Stomach smooth muscle (tissue), 2 donors: ENCODE data around the gene EMD.
A peak's percentile ranks its signal among the peaks of the same experiment; 100 is the strongest.

Experiments used
- H3K27ac ChIP-seq: one replicate; pipeline ENCODE4 v1.7.0; 2013; ENCODE audit warnings: mild to moderate bottlenecking, low read length, inconsistent platforms
- H3K27me3 ChIP-seq, 2 donors: one replicate each; pipeline ENCODE4 v1.7.0; 2013; ENCODE audit warnings: low read length in 2 of 2; ENCODE audit not compliant: insufficient read depth in 2 of 2, control insufficient read depth in 1 of 2
- H3K36me3 ChIP-seq, 2 donors: one replicate each; pipeline ENCODE4 v1.7.0; 2013; ENCODE audit warnings: low read length in 2 of 2; ENCODE audit not compliant: control insufficient read depth in 2 of 2, insufficient read depth in 2 of 2
- H3K4me1 ChIP-seq: one replicate; pipeline ENCODE4 v1.7.0; 2013; ENCODE audit warnings: low read length; ENCODE audit not compliant: control insufficient read depth, insufficient read depth
- H3K4me3 ChIP-seq, 2 donors: one replicate each; pipeline ENCODE4 v1.7.0; 2013; ENCODE audit warnings: low read length in 2 of 2
- H3K9ac ChIP-seq, 2 donors: one replicate each; pipeline ENCODE4 v1.7.0; 2013; ENCODE audit warnings: low read length in 2 of 2, mild to moderate bottlenecking in 1 of 2
- H3K9me3 ChIP-seq, 2 donors: one replicate each; pipeline ENCODE4 v1.7.0; 2013; ENCODE audit warnings: low read length in 2 of 2; ENCODE audit not compliant: control insufficient read depth in 2 of 2
- donor health status: healthy.
- donor health status: Pancreatic carcinoma.

Gene EMD

DNA sequence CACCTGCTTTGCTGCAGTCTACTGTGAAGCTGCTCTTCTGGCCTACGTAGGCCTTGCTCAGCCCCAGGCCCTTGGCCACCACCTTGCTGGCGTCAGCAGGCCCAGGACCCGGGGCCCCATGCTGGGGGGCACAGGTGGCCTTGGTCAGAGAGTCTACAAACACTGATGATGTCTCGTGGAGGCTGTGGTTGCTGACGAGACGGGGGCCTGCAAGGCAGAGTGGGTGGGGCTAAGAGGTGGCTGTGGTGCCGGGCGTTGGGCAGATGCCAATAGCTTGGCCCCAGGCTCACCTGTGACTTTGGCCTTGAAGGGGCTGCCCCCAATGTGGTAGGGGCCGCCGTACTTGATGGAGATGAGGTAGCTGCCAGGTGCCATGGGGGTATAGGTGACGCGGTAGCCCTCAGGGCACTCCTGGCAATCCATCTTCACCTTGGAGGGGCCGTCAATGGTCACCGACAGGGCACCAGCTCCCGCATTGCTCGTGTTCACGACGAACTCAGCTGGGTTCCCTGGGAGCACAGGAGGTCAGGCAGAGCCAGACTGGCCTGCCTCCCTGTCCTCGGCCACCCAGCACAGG is 29.6 kb upstream of the EMD start:
- Histone ChIP-seq H3K4me3 (no peak overlapping the region), H3K36me3 (peaks cover 40 to 50% of the 10 kb centered on the region in 2 donors), H3K9me3 (no peaks in the 10 kb centered on the region), H3K27ac (peak overlapping the region; percentile 53), H3K9ac (no peak overlapping the region), H3K27me3 (peaks cover 0 to 2% of the 10 kb centered on the region in 2 donors), H3K4me1 (peaks cover 8% of the 10 kb centered on the region)

DNA sequence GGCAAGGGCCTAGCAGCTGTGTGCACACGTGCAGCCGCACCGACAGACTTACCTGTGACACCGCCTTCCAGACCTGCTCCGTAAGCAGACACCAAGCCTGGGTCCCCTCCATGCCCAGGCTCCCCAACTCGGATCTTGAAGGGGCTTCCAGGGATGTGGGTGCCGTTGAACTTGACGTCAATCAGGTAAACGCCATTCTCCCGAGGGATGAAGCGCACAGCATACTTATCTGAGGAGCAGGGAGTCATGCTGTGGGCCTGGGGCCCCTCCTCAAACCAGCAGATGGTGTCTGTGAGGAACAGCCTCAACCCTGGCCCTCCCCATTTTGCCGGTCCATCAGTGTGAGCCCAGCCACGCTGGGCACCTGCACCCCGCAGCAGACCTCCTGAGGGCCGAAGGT is 29.1 kb upstream of the EMD start:
- Histone ChIP-seq H3K4me1 (peaks cover 8% of the 10 kb centered on the region), H3K9me3 (no peaks in the 10 kb centered on the region), H3K9ac (no peak overlapping the region), H3K27me3 (peaks cover 0 to 2% of the 10 kb centered on the region in 2 donors), H3K27ac (peak overlapping the region; percentile 73), H3K36me3 (peaks cover 43 to 53% of the 10 kb centered on the region in 2 donors), H3K4me3 (no peak overlapping the region)

DNA sequence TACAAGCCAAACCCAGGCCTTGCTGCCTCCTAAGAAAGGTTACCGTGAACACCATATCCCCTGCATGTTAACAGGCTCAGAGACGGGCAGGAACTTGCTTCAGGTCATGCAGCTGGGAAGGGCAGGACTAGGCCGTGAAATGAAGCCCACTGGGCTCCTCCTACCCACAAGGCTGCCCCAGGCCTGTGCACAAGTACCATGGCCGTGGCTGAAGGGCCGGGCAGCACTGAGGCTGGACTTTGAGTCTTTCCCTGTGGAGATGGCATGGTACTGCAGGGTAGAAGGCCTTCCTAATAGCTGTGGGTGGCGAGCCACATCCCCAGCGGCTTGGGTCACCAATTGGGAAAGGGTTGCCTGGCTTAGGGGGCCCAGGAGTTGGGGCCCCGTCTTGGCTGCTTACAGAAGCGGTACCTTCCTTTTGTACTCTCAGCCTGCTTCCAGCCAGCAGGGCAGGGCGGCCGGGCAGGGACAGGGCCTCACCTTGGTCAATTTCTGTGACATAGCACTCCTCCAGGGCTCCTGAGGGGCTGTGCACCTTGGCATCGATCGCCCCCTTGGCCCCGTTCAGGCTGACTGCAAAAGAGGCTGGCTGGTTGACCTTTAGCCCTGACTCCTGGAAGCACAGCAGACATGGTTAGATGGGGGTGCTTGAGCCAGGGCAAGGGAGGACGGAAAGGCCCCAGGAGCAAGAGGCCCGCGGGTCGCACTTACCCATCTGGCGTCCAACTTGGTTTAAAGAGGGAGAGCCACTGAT is 28.5 kb upstream of the EMD start:
- H3K36me3 ChIP-seq: peaks cover 45 to 56% of the 10 kb centered on the region in 2 donors

DNA sequence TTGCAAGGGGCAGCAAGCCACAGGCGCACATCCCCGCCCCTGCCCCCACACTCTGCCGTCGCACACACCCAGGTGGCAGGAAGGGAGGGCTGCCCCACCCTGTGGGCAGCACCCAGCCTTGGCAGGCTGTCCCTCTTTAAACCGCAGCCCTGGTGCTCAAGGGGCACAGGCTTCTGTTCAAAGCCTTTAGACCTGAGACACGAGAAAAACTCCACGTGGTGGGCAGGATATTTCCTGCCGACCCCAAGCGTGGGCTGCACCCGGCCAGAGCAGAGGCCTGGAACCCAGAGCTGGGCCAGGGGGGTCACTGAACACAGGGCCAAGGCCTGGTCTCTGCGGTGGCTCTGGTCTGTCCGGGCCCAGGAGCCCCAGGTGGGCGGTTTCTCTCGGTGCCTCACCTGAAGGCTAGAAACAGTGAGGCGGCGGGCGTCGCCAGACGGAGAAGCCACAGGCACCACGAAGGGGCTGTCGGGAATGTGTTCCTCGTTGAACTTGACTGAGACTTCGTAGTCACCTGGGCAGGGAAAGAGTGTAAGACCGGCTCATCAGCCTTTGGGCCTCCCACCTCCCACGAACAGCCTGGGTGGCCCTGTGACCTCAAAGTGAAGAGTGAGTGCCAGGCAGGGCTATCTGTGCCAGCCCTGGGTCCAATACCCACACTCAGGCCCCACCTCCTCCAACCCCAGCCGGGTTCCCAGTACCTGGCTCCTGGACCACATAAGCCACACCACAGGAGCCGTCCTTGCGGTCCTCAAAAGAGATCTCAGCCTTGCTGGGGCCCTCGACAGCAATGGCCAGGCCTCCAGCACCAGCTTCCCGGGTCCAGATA is 27.7 kb upstream of the EMD start:
- peaks cover 45 to 59% of the 10 kb centered on the region in 2 donors for H3K36me3 ChIP-seq
- H3K9ac ChIP-seq: no peak overlapping the region
- peaks cover 0 to 3% of the 10 kb centered on the region in 2 donors for H3K27me3 ChIP-seq
- peaks cover 12% of the 10 kb centered on the region for H3K4me1 ChIP-seq
- H3K27ac ChIP-seq: peak overlapping the region; percentile 73
- no peaks in the 10 kb centered on the region for H3K9me3 ChIP-seq
- H3K4me3 ChIP-seq: no peak overlapping the region

More for the DNA sequence above, 28.5 kb upstream of the EMD start:
- Histone ChIP-seq H3K4me3 (no peak overlapping the region), H3K4me1 (peaks cover 10% of the 10 kb centered on the region), H3K27ac (peak overlapping the region; percentile 73), H3K9ac (no peak overlapping the region), H3K27me3 (peaks cover 0 to 2% of the 10 kb centered on the region in 2 donors), H3K9me3 (no peaks in the 10 kb centered on the region)

DNA sequence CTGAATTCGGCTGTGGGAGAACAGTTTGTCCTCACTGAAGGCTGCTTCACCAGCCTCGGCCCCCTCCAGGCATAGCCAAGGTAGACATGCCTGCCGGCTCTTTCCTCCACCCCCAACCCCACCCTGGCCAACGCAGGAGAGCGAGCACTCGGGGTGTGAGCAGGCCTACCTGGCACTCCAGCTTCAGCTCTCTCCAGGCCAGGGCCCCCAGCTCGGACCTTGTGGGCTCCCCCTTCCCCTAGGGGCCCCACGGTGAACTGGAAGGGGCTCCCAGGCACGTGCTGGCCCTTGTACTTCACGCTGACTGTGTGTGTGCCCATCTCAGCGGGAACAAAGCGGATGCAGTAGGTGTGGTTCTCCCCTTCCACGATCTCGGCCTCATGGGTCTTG is 27.1 kb upstream of the EMD start:
- Histone ChIP-seq H3K4me3 (no peak overlapping the region), H3K9ac (no peak overlapping the region), H3K27ac (peak overlapping the region; percentile 73), H3K27me3 (peaks cover 0 to 3% of the 10 kb centered on the region in 2 donors), H3K36me3 (peaks cover 47 to 63% of the 10 kb centered on the region in 2 donors), H3K9me3 (no peaks in the 10 kb centered on the region), H3K4me1 (peaks cover 14% of the 10 kb centered on the region)

DNA sequence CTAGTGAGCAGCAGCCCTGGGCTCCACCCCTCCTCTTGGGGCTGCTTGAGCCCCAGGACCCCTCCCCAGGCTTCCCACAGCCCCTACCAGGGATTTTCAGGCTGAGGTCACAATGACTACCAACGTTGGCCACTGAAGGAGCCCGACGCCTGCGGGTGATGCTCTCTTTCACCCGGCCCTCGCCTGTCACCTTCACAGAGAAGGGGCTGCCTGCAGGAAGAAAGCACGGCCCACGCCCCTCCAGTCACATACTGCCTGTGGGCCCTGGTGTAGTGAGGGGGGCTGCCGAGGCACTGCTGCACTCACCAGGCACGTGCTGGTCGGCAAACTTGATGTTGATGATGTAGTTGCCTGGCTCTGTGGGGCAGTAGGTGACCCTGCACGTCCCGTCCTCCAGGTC is 26.6 kb upstream of the EMD start:
- Histone ChIP-seq H3K4me3 (no peak overlapping the region), H3K9ac (no peak overlapping the region), H3K27ac (peak overlapping the region; percentile 73), H3K36me3 (peaks cover 51 to 68% of the 10 kb centered on the region in 2 donors), H3K4me1 (peaks cover 19% of the 10 kb centered on the region), H3K9me3 (no peaks in the 10 kb centered on the region), H3K27me3 (peaks cover 0 to 3% of the 10 kb centered on the region in 2 donors)

DNA sequence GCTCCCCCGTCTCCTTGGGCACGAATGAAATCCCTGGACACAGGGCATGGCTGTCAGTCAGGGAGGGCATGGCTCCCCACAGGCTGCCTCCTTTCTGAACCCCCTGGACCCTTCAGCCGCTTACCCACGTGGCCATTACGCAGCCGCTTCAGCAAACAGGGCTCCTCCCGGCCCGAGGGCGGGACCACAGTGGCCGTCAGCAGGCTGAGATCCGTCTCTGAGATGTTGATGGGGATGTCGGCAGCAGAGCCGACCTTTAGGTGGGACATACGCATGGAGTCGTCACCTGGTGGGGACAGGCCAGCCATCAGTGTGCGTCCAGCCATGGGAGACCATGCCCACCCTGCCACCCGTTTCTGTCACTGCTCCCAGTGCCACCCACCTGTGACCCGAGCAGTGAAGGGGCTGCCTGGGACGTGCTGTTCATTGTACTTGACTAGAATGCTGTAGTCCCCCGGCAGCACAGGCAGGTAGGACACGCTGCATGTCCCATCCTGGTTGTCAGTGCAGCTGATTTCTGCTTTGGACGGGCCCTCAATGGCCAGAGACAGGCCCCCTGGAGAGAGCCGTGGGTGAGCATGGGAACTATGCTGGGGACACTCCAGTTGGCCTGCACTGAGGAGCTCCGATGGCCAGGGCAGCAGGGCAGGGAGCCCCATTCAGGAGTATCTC is 25.8 kb upstream of the EMD start:
- Histone ChIP-seq H3K9ac (no peak overlapping the region), H3K4me1 (peaks cover 25% of the 10 kb centered on the region), H3K36me3 (peaks cover 57 to 74% of the 10 kb centered on the region in 2 donors), H3K27me3 (peaks cover 0 to 3% of the 10 kb centered on the region in 2 donors), H3K9me3 (no peaks in the 10 kb centered on the region), H3K27ac (peak overlapping the region; percentile 73), H3K4me3 (no peak overlapping the region)

DNA sequence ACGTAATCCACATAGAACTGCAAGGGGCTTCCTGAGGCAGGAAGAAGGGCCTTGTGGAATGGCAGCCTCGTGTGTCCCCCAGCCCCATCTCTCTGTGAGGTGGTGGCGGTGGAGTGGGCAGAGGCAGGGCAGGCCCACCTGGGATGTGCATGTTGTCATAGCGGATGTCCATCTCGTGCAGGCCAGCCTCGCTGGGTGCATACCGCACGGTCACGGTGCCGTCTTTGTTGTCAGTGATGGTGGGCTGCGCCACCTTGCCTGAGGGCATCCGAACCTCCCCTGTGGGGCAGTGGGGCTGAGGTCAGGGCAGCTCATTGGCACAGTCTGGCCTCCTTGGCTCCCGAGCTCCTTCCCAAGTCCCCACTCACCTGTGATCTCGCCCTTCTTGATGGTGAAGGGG is 25.1 kb upstream of the EMD start:
- H3K36me3 ChIP-seq: peaks cover 61 to 79% of the 10 kb centered on the region in 2 donors

DNA sequence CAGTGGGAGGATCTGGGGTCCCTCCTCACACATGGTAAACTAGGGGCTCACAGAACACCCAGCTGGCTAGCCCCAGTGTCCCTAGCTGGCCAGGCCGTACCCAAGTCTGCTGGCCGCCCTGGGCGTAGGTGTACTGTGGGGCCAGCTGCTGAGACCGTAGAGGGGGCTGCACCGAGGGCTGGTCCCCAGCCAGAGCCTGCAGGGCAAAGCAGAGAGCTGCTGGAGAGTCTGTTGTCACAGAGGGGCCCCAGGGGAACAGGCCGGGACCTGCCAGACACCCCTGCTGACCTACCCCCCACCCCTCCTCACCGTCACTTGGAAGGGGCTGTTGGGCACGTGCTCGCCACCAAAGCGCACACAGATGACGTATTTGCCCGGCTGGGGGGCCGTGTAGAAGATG is 24.6 kb upstream of the EMD start:
- Histone ChIP-seq H3K4me1 (peaks cover 35% of the 10 kb centered on the region), H3K4me3 (no peak overlapping the region), H3K36me3 (peaks cover 62 to 78% of the 10 kb centered on the region in 2 donors), H3K27me3 (peaks cover 0 to 3% of the 10 kb centered on the region in 2 donors), H3K27ac (peak overlapping the region; percentile 73), H3K9me3 (no peaks in the 10 kb centered on the region), H3K9ac (no peak overlapping the region)

More for the DNA sequence above, 25.1 kb upstream of the EMD start:
- Histone ChIP-seq H3K9me3 (no peaks in the 10 kb centered on the region), H3K9ac (no peak overlapping the region), H3K27me3 (peaks cover 0 to 3% of the 10 kb centered on the region in 2 donors), H3K4me1 (peaks cover 30% of the 10 kb centered on the region), H3K4me3 (no peak overlapping the region), H3K27ac (peak overlapping the region; percentile 73)

DNA sequence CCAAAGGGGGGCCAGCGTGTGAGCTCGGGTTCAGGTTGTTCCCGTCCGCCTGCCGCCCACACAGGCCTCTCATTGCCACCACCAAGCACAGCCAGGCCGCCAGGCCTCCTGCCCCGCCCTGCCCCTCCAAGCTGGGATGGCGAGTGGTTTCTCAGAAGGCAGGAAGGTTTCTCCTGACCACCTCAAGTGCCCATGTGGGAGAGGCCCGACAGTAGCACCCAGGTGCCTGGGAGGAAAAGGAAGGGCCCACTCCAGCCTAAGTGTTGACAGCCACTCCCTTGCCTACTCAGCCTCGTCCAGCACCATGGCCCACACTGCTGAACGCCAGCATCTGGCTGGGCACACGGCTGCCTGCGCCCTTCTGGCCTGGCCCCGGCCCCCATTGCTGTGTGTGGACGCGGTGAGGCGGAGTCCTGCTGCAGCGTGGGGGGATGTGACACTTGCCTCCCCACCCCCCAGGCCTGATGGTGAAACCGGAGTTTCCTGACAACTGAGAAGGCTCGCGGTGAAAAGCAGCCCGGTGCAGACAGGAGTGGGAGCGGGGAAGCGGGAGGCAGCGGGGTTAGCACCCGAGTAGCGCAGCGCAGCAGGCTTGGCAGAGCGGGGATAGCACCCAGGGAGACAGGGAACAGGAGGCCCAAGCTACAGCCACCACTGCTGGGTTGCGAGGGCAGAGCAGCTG is 23.9 kb upstream of the EMD start:
- Histone ChIP-seq H3K4me3 (no peak overlapping the region), H3K27me3 (peaks cover 0 to 3% of the 10 kb centered on the region in 2 donors), H3K4me1 (peaks cover 41% of the 10 kb centered on the region), H3K9ac (no peak overlapping the region), H3K27ac (peak overlapping the region; percentile 73), H3K36me3 (peaks cover 55 to 82% of the 10 kb centered on the region in 2 donors), H3K9me3 (no peaks in the 10 kb centered on the region)
